GM23338 (cell line): Measurements from ENCODE around the gene CPTP.

Source experiments
- CREB1 ChIP-seq: fragments of 250-450 bp; sonication (Bioruptor Pico); IDR thresholded peaks from 2 replicates; pipeline ENCODE4 v1.5.0; 2020; ENCODE audit warnings: low read depth, mild to moderate bottlenecking, moderate library complexity
- CTCF ChIP-seq, 2 experiments: fragments of 200-600 bp in 1 of 2; sonication (generic) in 1 of 2; conservative IDR thresholded peaks; 2 replicates each; pipeline versions ENCODE4 v1.5.1 to v1.6.1; 2016 to 2017; ENCODE audit warnings: antibody characterized with exemption in 2 of 2, low read depth in 2 of 2, mild to moderate bottlenecking in 2 of 2, moderate library complexity in 1 of 2
- EZH2 ChIP-seq: fragments of 200-600 bp; sonication (generic); IDR thresholded peaks from one replicate; pipeline ENCODE4 v1.8.0; 2017; ENCODE audit warnings: antibody characterized with exemption, mild to moderate bottlenecking, low read depth; ENCODE audit not compliant: unreplicated experiment
- EZH2phosphoT487 ChIP-seq: fragments of 200-600 bp; sonication (generic); IDR thresholded peaks from one replicate; pipeline ENCODE4 v1.8.1; 2018; ENCODE audit warnings: antibody characterized with exemption; ENCODE audit not compliant: unreplicated experiment
- POLR2AphosphoS5 ChIP-seq: IDR thresholded peaks from 2 replicates; pipeline ENCODE4 v1.6.1; 2016; ENCODE audit warnings: antibody characterized with exemption, low read depth
- REST ChIP-seq: IDR thresholded peaks from one replicate; pipeline ENCODE4 v1.6.1; 2018; ENCODE audit warnings: antibody characterized with exemption; ENCODE audit not compliant: unreplicated experiment

GRCh38 chr1:1336931-1337792, 12.6 kb downstream of the CPTP start:
- TF ChIP-seq REST, result no peak
- TF ChIP-seq EZH2phosphoT487, result no peak
- no peak for TF ChIP-seq CTCF (conservative IDR thresholded peaks at IDR 0.05; ENCODE audit: low read depth in 2 of 2)
- TF ChIP-seq POLR2AphosphoS5, result no peak
- no peak for TF ChIP-seq CREB1
- no peak for TF ChIP-seq EZH2
